SK-N-SH (cell line): ENCODE measurements around the gene DENND6B. TPM values are rescaled to one million over a fixed set of nuclear protein-coding genes. Genes with fewer than 3 reads are reported as not detected.

ENCODE experiments used
- CTCF ChIA-PET: fragments of 300-600, 350-600 bp; formaldehyde crosslinking; extraction: SDS; loops from one replicate; lab custom pipeline; 2021; lab: Yijun Ruan, JAX
- POLR2A ChIA-PET: fragments of 350-600 bp; sonication (Branson Sonifier 250); formaldehyde crosslinking; extraction: SDS; loops from one replicate; lab custom pipeline; 2020; ENCODE audit warnings: antibody characterized with exemption, inconsistent platforms; lab: Yijun Ruan, JAX
- DNase-seq: peaks from one replicate; pipeline ENCODE4 v3.0.0; 2012
- H2AFZ ChIP-seq: fragments of 200-600 bp; sonication (generic); 2 replicates; pipeline ENCODE4 v1.8.1; 2016; ENCODE audit warnings: antibody characterized with exemption, mild to moderate bottlenecking, low read depth
- H3F3A ChIP-seq: fragments of 200-600 bp; sonication (generic); replicated peaks from 2 replicates; pipeline ENCODE3; 2016; ENCODE audit warnings: antibody characterized with exemption, mild to moderate bottlenecking; ENCODE audit not compliant: insufficient read depth
- H3K27ac ChIP-seq, 2 experiments: fragments of 200-500 bp in 1 of 2; fragments of 200-600 bp in 1 of 2; sonication (Bioruptor generic) in 1 of 2; sonication (generic), shearing (Covaris generic) in 1 of 2; 2 replicates each; pipeline versions ENCODE4 v1.5.1 to v1.6.1; 2014 to 2016; ENCODE audit warnings: low read depth in 2 of 2, inconsistent platforms in 1 of 2, low read length in 1 of 2, mild to moderate bottlenecking in 1 of 2, mixed read lengths in 1 of 2
- H3K27me3 ChIP-seq: fragments of 200-600 bp; sonication (generic), shearing (Covaris generic); 2 replicates; pipeline ENCODE4 v1.6.1; 2016; ENCODE audit warnings: mixed run types; ENCODE audit not compliant: insufficient read depth
- H3K36me3 ChIP-seq, 2 experiments: fragments of 200-500 bp in 1 of 2; fragments of 200-600 bp in 1 of 2; sonication (Bioruptor generic) in 1 of 2; sonication (generic) in 1 of 2; replicated peaks in 1 of 2; 2 replicates each; pipeline versions ENCODE3 to v1.5.1; 2014 to 2016; ENCODE audit warnings: low read length in 1 of 2, mild to moderate bottlenecking in 1 of 2; ENCODE audit not compliant: insufficient read depth in 2 of 2, control insufficient read depth in 1 of 2
- H3K4me1 ChIP-seq, 2 experiments: fragments of 200-500 bp in 1 of 2; fragments of 200-600 bp in 1 of 2; sonication (Bioruptor generic) in 1 of 2; sonication (generic), shearing (Covaris generic) in 1 of 2; 2 replicates each; pipeline versions ENCODE4 v1.5.1 to v1.6.1; 2014 to 2016; ENCODE audit warnings: low read depth in 1 of 2, low read length in 1 of 2, mixed run types in 1 of 2; ENCODE audit not compliant: insufficient read depth in 2 of 2, control insufficient read depth in 1 of 2
- H3K4me2 ChIP-seq: fragments of 200-600 bp; sonication (generic), shearing (Covaris generic); 2 replicates; pipeline ENCODE4 v1.6.1; 2017; ENCODE audit warnings: mixed run types
- H3K4me3 ChIP-seq, 2 experiments: fragments of 200-500 bp in 1 of 2; fragments of 200-600 bp in 1 of 2; sonication (Bioruptor generic) in 1 of 2; sonication (generic), shearing (Covaris generic) in 1 of 2; 2 replicates each; pipeline versions ENCODE4 v1.5.1 to v1.8.1; 2014 to 2016; ENCODE audit warnings: low read depth in 2 of 2, inconsistent platforms in 1 of 2, low read length in 1 of 2, mild to moderate bottlenecking in 1 of 2, mixed read lengths in 1 of 2, moderate library complexity in 1 of 2
- H3K79me2 ChIP-seq: fragments of 200-600 bp; sonication (generic); 2 replicates; pipeline ENCODE4 v1.8.1; 2017; ENCODE audit warnings: mild to moderate bottlenecking; ENCODE audit not compliant: insufficient read depth
- H3K9ac ChIP-seq: fragments of 200-600 bp; sonication (generic); 2 replicates; pipeline ENCODE4 v1.6.1; 2017; ENCODE audit warnings: mixed run types
- H3K9me2 ChIP-seq: fragments of 200-600 bp; sonication (generic); 2 replicates; pipeline ENCODE4 v1.6.1; 2017; ENCODE audit warnings: mixed run types
- H3K9me3 ChIP-seq: fragments of 200-600 bp; sonication (generic); 2 replicates; pipeline ENCODE4 v1.6.1; 2017; ENCODE audit warnings: mixed run types, mild to moderate bottlenecking, moderate library complexity
- H4K20me1 ChIP-seq: fragments of 200-600 bp; sonication (generic); 2 replicates; pipeline ENCODE4 v1.6.1; 2017; ENCODE audit warnings: mild to moderate bottlenecking, mixed run types; ENCODE audit not compliant: insufficient read depth
- FOSL2 ChIP-seq: IDR thresholded peaks from 2 replicates; pipeline ENCODE4 v1.4.0; 2012; ENCODE audit warnings: low read depth, mild to moderate bottlenecking, moderate library complexity, borderline replicate concordance
- GABPA ChIP-seq: IDR thresholded peaks from 2 replicates; pipeline ENCODE4 v1.4.0; 2012; ENCODE audit warnings: low read depth, mild to moderate bottlenecking
- GATA2 ChIP-seq: sonication (generic); formaldehyde crosslinking; IDR thresholded peaks from 2 replicates; pipeline ENCODE4 v1.5.0; 2020; ENCODE audit warnings: mild to moderate bottlenecking, missing genetic modification reagents
- JUND ChIP-seq: IDR thresholded peaks from 2 replicates; pipeline ENCODE4 v1.4.0; 2012
- MEF2A ChIP-seq: IDR thresholded peaks from 2 replicates; pipeline ENCODE4 v1.4.0; 2012; ENCODE audit warnings: low read depth, borderline replicate concordance
- MXI1 ChIP-seq: IDR thresholded peaks from 2 replicates; pipeline ENCODE4 v1.6.1; 2012; ENCODE audit warnings: mild to moderate bottlenecking, low read depth, low read length, improper control_type of control experiment
- NFIC ChIP-seq: IDR thresholded peaks from 2 replicates; pipeline ENCODE4 v1.4.0; 2012; ENCODE audit warnings: borderline replicate concordance
- RCOR1 ChIP-seq: fragments of 150-350 bp; IDR thresholded peaks from 2 replicates; pipeline ENCODE4 v1.6.1; 2017; ENCODE audit warnings: antibody characterized with exemption, low read length
- SMC3 ChIP-seq: IDR thresholded peaks from 2 replicates; pipeline ENCODE4 v1.6.1; 2012; ENCODE audit warnings: low read depth, low read length, improper control_type of control experiment
- ZBTB33 ChIP-seq: IDR thresholded peaks from 2 replicates; pipeline ENCODE4 v1.4.0; 2012; ENCODE audit warnings: low read depth, borderline replicate concordance
- WGBS: methylation state at CpG from one replicate; pipeline ENCODE4 v1.1.6; 2017; ENCODE audit warnings: low lambda C conversion rate; 5-methylcytosine and 5-hydroxymethylcytosine counted together
- polyA plus RNA-seq, 3 experiments: library from polyadenylated mRNA; depleted of rRNA; stranded (reverse); fragments of >200 nt; gene quantifications; 2 replicates each; pipeline ENCODE4 v1.2.3, GENCODE V29; 2012
- TF ChIP-seq, protein P1 (sequence below): IDR thresholded peaks from 2 replicates; pipeline ENCODE4 v1.4.0; 2012; ENCODE audit warnings: low read depth
- TF ChIP-seq, protein P2 (sequence below): IDR thresholded peaks from 2 replicates; pipeline ENCODE4; 2012
- TF ChIP-seq, protein P3 (sequence below): IDR thresholded peaks from 2 replicates; pipeline ENCODE4 v1.4.0; 2012; ENCODE audit warnings: low read depth, borderline replicate concordance

DENND6B gene
- polyA plus RNA-seq, 1 of the 3 experiments (the other 2 are of a cell fraction) = 5.6 TPM

GRCh38 chr22:50289151-50289941 lies 37.5 kb downstream of the DENND6B start:
- POLR2A ChIA-PET = no interaction called here
- CTCF ChIA-PET = interaction anchor here (1.0 to 1.5 kb wide), 3 partner anchors 13 to 15 kb away, joined by 3 to 8 read pairs (median 5); no protein-coding TSS in a partner anchor
- Histone ChIP-seq H3F3A (peaks cover 3% of the 10 kb centered on the region), H4K20me1 (peaks cover 87% of the 10 kb centered on the region), H3K9me3 (no peaks in the 10 kb centered on the region), H3K27me3 (no peaks in the 10 kb centered on the region), H3K4me3 (no peak overlapping the region), H3K79me2 (peaks cover 74% of the 10 kb centered on the region), H3K9ac (no peak overlapping the region), H2AFZ (no peak overlapping the region), H3K27ac (no peak overlapping the region; a peak in 1 of 4 replicates), H3K4me2 (no peak overlapping the region), H3K4me1 (peaks cover 6 to 21% of the 10 kb centered on the region in 2 experiments; a peak in 3 of 4 replicates), H3K36me3 (peaks cover 10 to 57% of the 10 kb centered on the region in 2 experiments), H3K9me2 (no peaks in the 10 kb centered on the region)
- 98% methylated on average over 45 of the region's 57 CpGs for WGBS
- TF ChIP-seq, protein P1, sequence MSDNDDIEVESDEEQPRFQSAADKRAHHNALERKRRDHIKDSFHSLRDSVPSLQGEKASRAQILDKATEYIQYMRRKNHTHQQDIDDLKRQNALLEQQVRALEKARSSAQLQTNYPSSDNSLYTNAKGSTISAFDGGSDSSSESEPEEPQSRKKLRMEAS = no peak
- TF ChIP-seq JUND = no peak
- TF ChIP-seq GABPA = no peak
- no peak for TF ChIP-seq ZBTB33
- no peak for TF ChIP-seq MEF2A
- TF ChIP-seq GATA2 (CRISPR knock-in tag) = no peak
- TF ChIP-seq, protein P2, sequence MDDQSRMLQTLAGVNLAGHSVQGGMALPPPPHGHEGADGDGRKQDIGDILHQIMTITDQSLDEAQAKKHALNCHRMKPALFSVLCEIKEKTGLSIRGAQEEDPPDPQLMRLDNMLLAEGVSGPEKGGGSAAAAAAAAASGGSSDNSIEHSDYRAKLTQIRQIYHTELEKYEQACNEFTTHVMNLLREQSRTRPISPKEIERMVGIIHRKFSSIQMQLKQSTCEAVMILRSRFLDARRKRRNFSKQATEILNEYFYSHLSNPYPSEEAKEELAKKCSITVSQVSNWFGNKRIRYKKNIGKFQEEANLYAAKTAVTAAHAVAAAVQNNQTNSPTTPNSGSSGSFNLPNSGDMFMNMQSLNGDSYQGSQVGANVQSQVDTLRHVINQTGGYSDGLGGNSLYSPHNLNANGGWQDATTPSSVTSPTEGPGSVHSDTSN = no peak
- TF ChIP-seq MXI1 = no peak
- TF ChIP-seq SMC3 = no peak
- TF ChIP-seq NFIC = no peak
- no peak for TF ChIP-seq FOSL2
- TF ChIP-seq, protein P3, sequence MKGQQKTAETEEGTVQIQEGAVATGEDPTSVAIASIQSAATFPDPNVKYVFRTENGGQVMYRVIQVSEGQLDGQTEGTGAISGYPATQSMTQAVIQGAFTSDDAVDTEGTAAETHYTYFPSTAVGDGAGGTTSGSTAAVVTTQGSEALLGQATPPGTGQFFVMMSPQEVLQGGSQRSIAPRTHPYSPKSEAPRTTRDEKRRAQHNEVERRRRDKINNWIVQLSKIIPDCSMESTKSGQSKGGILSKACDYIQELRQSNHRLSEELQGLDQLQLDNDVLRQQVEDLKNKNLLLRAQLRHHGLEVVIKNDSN = no peak
- TF ChIP-seq RCOR1 = no peak
- no peak for DNase-seq
